ENCODE results near the gene KIAA1143. TPM values are rescaled to one million over a fixed set of nuclear protein-coding genes. Genes with fewer than 3 reads are reported as not detected.

Gene KIAA1143
- 10.8 to 17.7 TPM (median 16.5 TPM) in 5 replicates for total RNA-seq (2022; extraction: Qiagen RNA extraction; ENCODE audit: low read depth)

GRCh38 chr3:44761424-44762169, at the start of gene KIAA1143, which contains the start of gene KIF15:
TSS of gene KIAA1143 (minus strand) at chr3:44761619. CDS start at chr3:44761602, 17 bp downstream.
TSS of gene KIF15 (plus strand) at chr3:44761794. CDS start at chr3:44761866, 72 bp downstream.

DNA sequence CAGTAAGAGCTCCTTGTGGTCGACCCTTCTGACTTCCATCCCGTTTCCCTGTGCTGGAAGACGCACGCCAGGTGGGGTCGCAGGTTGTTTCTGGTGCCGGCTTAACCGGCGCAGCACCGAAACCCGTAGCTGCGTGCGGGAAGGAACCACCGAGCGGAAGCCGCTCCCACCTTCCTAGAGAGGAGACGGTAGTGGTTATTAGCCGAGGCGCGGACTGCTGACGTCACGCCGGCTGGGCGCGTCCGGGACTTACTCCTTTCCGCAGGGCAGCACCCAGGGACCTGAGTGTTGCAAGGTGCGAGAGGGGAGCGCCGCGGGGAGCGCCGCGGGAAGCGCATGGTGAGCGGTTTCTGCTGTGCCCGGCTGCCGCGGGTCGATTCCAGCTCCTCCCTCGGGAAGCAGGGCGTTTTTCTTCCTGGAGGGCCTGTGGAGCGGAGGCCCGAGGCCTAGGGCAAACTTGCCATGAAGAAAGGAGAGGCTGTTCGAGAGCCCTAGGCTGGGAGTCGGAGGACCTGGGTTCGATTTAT, 32.0 kb downstream of the KIAA1143 start, which contains the start of gene ZNF501:
Gene ZNF501 (plus strand): TSS at position 252 of the 527 bp plus-strand sequence. CDS start 4,787 bp downstream, outside the sequence.

DNA sequence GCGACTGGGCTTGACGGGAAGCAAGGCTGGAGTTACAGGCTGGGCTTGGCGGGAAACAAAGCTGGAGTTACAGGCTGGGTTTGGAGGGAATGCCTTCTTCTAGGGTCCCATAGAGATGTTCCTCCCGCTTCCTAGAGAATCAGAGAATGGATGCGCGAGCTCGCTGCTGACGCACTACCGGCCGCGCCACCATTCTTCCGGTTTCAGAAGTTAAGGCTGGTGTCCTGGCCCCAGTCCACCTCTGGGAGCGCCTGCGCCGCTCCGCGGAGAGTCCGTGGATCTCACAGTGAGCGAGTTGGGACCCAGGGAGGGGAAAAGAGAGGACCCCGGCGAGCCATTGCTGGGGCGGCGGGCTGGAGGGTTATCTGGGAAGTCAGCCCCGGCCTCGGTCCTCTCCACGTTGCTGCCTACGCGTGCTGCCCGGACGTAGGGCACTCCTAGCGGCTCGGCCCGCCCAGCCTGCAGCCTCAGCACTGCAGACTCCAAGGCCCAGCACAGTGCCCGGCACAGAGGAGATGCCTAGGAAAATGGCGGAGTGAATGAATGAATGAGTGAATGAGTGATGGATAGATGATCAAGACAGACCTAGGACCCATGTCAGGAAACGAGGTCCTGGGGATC, 48.9 kb downstream of the KIAA1143 start, which contains the start of gene ZNF502:
Gene ZNF502 (plus strand): TSS at position 206 of the 621 bp plus-strand sequence. CDS start 7,602 bp downstream, outside the sequence.

Other genes starting within 250 kb of the KIAA1143 start
- not detected in 5 replicates for gene ZKSCAN7, start 206.4 kb downstream of the KIAA1143 start, total RNA-seq (2022; extraction: Qiagen RNA extraction; ENCODE audit: low read depth)
- not detected in 5 replicates for gene ZNF660, start 176.7 kb downstream of the KIAA1143 start, total RNA-seq (2022; extraction: Qiagen RNA extraction; ENCODE audit: low read depth)
- 1.0 to 2.4 TPM (median 1.7 TPM) in 5 replicates for gene ZNF197, start 136.6 kb downstream of the KIAA1143 start, total RNA-seq (2022; extraction: Qiagen RNA extraction; ENCODE audit: low read depth)
- 4.1 to 7.7 TPM (median 5.1 TPM) in 5 replicates for gene ZNF35, start 112.9 kb downstream of the KIAA1143 start, total RNA-seq (2022; extraction: Qiagen RNA extraction; ENCODE audit: low read depth)
- 1.2 to 2.1 TPM (median 1.5 TPM) in 5 replicates for gene ZNF502, start 49.0 kb downstream of the KIAA1143 start, total RNA-seq (2022; extraction: Qiagen RNA extraction; ENCODE audit: low read depth)
- not detected in 5 replicates for gene ZNF501, start 32.0 kb downstream of the KIAA1143 start, total RNA-seq (2022; extraction: Qiagen RNA extraction; ENCODE audit: low read depth)
- 6.9 to 14.1 TPM (median 9.9 TPM) in 5 replicates for gene KIF15, start 175 bp upstream of the KIAA1143 start, total RNA-seq (2022; extraction: Qiagen RNA extraction; ENCODE audit: low read depth)
- gene TMEM42, start 100.3 kb upstream of the KIAA1143 start, total RNA-seq (2022; extraction: Qiagen RNA extraction; ENCODE audit: low read depth): 5.7 to 10.6 TPM (median 9.8 TPM) in 5 replicates
- gene TGM4, start 113.0 kb upstream of the KIAA1143 start, total RNA-seq (2022; extraction: Qiagen RNA extraction; ENCODE audit: low read depth): 0.02 to 0.08 TPM (median 0.06 TPM) in 4 of 5 replicates, not detected in the other
- gene ZDHHC3, start 214.6 kb upstream of the KIAA1143 start, total RNA-seq (2022; extraction: Qiagen RNA extraction; ENCODE audit: low read depth): 34.3 to 39.2 TPM (median 37.4 TPM) in 5 replicates
- 45.5 to 51.5 TPM (median 47.1 TPM) in 5 replicates for gene EXOSC7, start 214.6 kb upstream of the KIAA1143 start, total RNA-seq (2022; extraction: Qiagen RNA extraction; ENCODE audit: low read depth)